HepG2 (cell line): ENCODE results near the gene CABLES2. TPM values are rescaled to one million over a fixed set of nuclear protein-coding genes. Genes with fewer than 3 reads are reported as not detected.

ENCODE experiments used
- AGO2 ChIP-seq: fragments of 200-400 bp; formaldehyde crosslinking; optimal IDR thresholded peaks from 2 replicates; pipeline ENCODE3; 2017; ENCODE audit warnings: mild to moderate bottlenecking, low read depth, low read length, moderate library complexity
- CEBPB ChIP-seq: IDR thresholded peaks from 2 replicates; pipeline ENCODE4 v1.6.1; 2011; ENCODE audit warnings: low read depth, low read length, improper control_type of control experiment, borderline replicate concordance
- DNMT3B ChIP-seq: conservative IDR thresholded peaks from 2 replicates; pipeline ENCODE4 v1.6.1; 2016; ENCODE audit warnings: missing biosample characterization, control low read depth
- EEA1 ChIP-seq: sonication (generic); formaldehyde crosslinking; IDR thresholded peaks from 2 replicates; pipeline ENCODE4 v1.5.1; 2020; ENCODE audit warnings: mild to moderate bottlenecking, missing genetic modification reagents, borderline replicate concordance
- FOXA3 ChIP-seq: IDR thresholded peaks from 2 replicates; pipeline ENCODE4 v1.6.1; 2016; ENCODE audit warnings: missing genetic modification reagents, missing compliant biosample characterization
- FUBP1 ChIP-seq: sonication (generic); formaldehyde crosslinking; IDR thresholded peaks from 2 replicates; pipeline ENCODE4 v1.5.1; 2020; ENCODE audit warnings: missing genetic modification reagents, mild to moderate bottlenecking, borderline replicate concordance
- KLF13 ChIP-seq: sonication (generic); formaldehyde crosslinking; IDR thresholded peaks from 2 replicates; pipeline ENCODE4 v1.4.0; 2020; ENCODE audit warnings: mild to moderate bottlenecking, missing genetic modification reagents
- NFE2L2 ChIP-seq: fragments of 150-350 bp; IDR thresholded peaks from 2 replicates; pipeline ENCODE4 v1.6.1; 2014; ENCODE audit warnings: low read length
- PRPF4 ChIP-seq: fragments of 200-400 bp; formaldehyde crosslinking; IDR thresholded peaks from 2 replicates; pipeline ENCODE4 v1.6.1; 2016; ENCODE audit warnings: low read length, low read depth; ENCODE audit not compliant: poor library complexity, severe bottlenecking
- SP2 ChIP-seq: sonication (generic); formaldehyde crosslinking; IDR thresholded peaks from 2 replicates; pipeline ENCODE4 v1.5.1; 2020; ENCODE audit warnings: mild to moderate bottlenecking, missing genetic modification reagents
- ZBTB3 ChIP-seq: sonication (generic); formaldehyde crosslinking; IDR thresholded peaks from 2 replicates; pipeline ENCODE4 v1.4.0; 2020; ENCODE audit warnings: low read depth, mild to moderate bottlenecking, moderate library complexity, missing genetic modification reagents, borderline replicate concordance
- ZBTB37 ChIP-seq: sonication (generic); formaldehyde crosslinking; IDR thresholded peaks from 2 replicates; pipeline ENCODE4 v1.4.0; 2020; ENCODE audit warnings: mild to moderate bottlenecking, missing genetic modification reagents
- ZNF274 ChIP-seq: sonication (generic); formaldehyde crosslinking; IDR thresholded peaks from 2 replicates; pipeline ENCODE4 v1.5.1; 2020; ENCODE audit warnings: mild to moderate bottlenecking, missing genetic modification reagents
- ZNF512 ChIP-seq: sonication (generic); formaldehyde crosslinking; IDR thresholded peaks from 2 replicates; pipeline ENCODE4 v1.4.0; 2020; ENCODE audit warnings: mild to moderate bottlenecking, missing genetic modification reagents
- ZNF558 ChIP-seq: sonication (generic); formaldehyde crosslinking; IDR thresholded peaks from 2 replicates; pipeline ENCODE4 v1.9.0; 2022; ENCODE audit warnings: mild to moderate bottlenecking, missing genetic modification reagents, borderline replicate concordance
- ZNF609 ChIP-seq: sonication (generic); formaldehyde crosslinking; IDR thresholded peaks from 2 replicates; pipeline ENCODE4 v1.4.0; 2020; ENCODE audit warnings: mild to moderate bottlenecking, missing genetic modification reagents, borderline replicate concordance
- ZNF761 ChIP-seq: sonication (generic); formaldehyde crosslinking; conservative IDR thresholded peaks from 2 replicates; pipeline ENCODE4 v1.4.0; 2020; ENCODE audit warnings: mild to moderate bottlenecking, missing genetic modification reagents
- polyA plus RNA-seq, 8 experiments: library from polyadenylated mRNA; depleted of rRNA in 3 of 8; stranded (reverse) in 7 of 8; unstranded in 1 of 8; fragments of >200 nt; fragmentation: Illumina TruSeq in 4 of 8; extraction: Trizol in 4 of 8; gene quantifications; 2 replicates each; pipeline versions ENCODE4 v1.2.1 to v1.2.3, GENCODE V29; 2011 to 2016; ENCODE audit warnings: low read depth in 4 of 8, missing spikeins in 1 of 8, mixed read lengths in 1 of 8; ENCODE audit not compliant: insufficient read depth in 1 of 8
- total RNA-seq, 5 experiments: library from RNA; depleted of rRNA; stranded (reverse); fragments of >200 nt; fragmentation: Illumina TruSeq; extraction: Trizol; gene quantifications; 2 replicates each; pipeline ENCODE4 v1.2.3, GENCODE V29; 2016; ENCODE audit warnings: low read depth in 1 of 5

The CABLES2 gene
- total and polyA plus RNA-seq, 2 of the 13 experiments (the other 11 are each of a cell fraction or from before 2014, with no cell fraction given): 5.2 to 9.7 TPM

GRCh38 chr20:62386383-62387218, 20.5 kb downstream of the CABLES2 start, which contains the start of gene RPS21 (continued):
- TF ChIP-seq EEA1 (CRISPR knock-in tag): peak; percentile 75
- TF ChIP-seq PRPF4: no peak
- no peak for TF ChIP-seq NFE2L2
- no peak for TF ChIP-seq ZNF274 (CRISPR knock-in tag)
- TF ChIP-seq FOXA3 (CRISPR knock-in tag): peak; percentile 65
- TF ChIP-seq FUBP1 (CRISPR knock-in tag): 0 out of 2 replicates have a peak, but pooled peaks have one; percentile 61
- peak; percentile 92 for TF ChIP-seq SP2 (CRISPR knock-in tag)
- TF ChIP-seq CEBPB: no peak
- TF ChIP-seq ZNF609 (CRISPR knock-in tag): peak; percentile 14; the same call in 1 of the 2 replicates
- no peak; the same call in 1 of the 2 replicates for TF ChIP-seq KLF13 (CRISPR knock-in tag)
- TF ChIP-seq ZNF761 (CRISPR knock-in tag): peak; percentile 97
- TF ChIP-seq ZBTB3: no peak; the same call in 1 of the 2 replicates
- TF ChIP-seq ZNF512 (CRISPR knock-in tag): peak; percentile 67; the same call in 1 of the 2 replicates
- peak; percentile 82; the same call in 1 of the 2 replicates for TF ChIP-seq ZNF558 (CRISPR knock-in tag)
- peak; percentile 90 for TF ChIP-seq AGO2
- no peak for TF ChIP-seq ZBTB37
- TF ChIP-seq DNMT3B (CRISPR knock-in tag): peak; percentile 24; the same call in 1 of the 2 replicates
